GM12878 (cell line): Measurements from ENCODE around the gene ABCC3. TPM values are rescaled to one million over a fixed set of nuclear protein-coding genes. Genes with fewer than 3 reads are reported as not detected.

Experiments used
- ATAC-seq: fragments of 200-7000 bp; cut with Tn5 transposase; 3 replicates; pipeline ENCODE4 v1.9.1; 2020; ENCODE audit warnings: mild to moderate bottlenecking, moderate library complexity
- BruUV-seq: library from RNA; stranded (reverse); fragments of 400-500 nt; replicated peaks from 2 replicates; lab custom pipeline; 2021; lab: Mats Ljungman, UMichigan
- CTCF ChIA-PET: fragments of 300-600 bp; sonication (Branson Sonifier 250); formaldehyde crosslinking; extraction: SDS; loops from one replicate; lab custom pipeline; 2021; ENCODE audit warnings: inconsistent platforms; lab: Yijun Ruan, JAX
- POLR2A ChIA-PET: fragments of 350-600 bp; formaldehyde crosslinking; extraction: SDS; loops from one replicate; lab custom pipeline; 2021; ENCODE audit warnings: inconsistent platforms; lab: Charles Lee
- RAD21 ChIA-PET: fragments of 300-600 bp; sonication (Branson Sonifier 250); formaldehyde crosslinking; loops from one replicate; lab custom pipeline; 2023; ENCODE audit warnings: antibody characterized with exemption; ENCODE audit not compliant: unreplicated experiment; lab: Charles Lee
- SMC1A ChIA-PET: fragments of 300-600 bp; sonication (Branson Sonifier 250); formaldehyde crosslinking; loops from one replicate; lab custom pipeline; 2023; ENCODE audit not compliant: unreplicated experiment, uncharacterized antibody; lab: Charles Lee
- DNase-seq: peaks from one replicate; pipeline ENCODE4 v3.0.0-alpha.2; 2011; ENCODE audit warnings: low read depth, low spot score
- FAIRE-seq: peaks from 3 replicates; lab custom pipeline; 2011; peaks lifted over from hg19 to GRCh38; lab: Jason Lieb, UNC
- H2AFZ ChIP-seq: 2 replicates; pipeline ENCODE4 v1.6.0; 2011; ENCODE audit warnings: low read depth, low read length, control low read depth; ENCODE audit not compliant: control insufficient read depth
- H3K27ac ChIP-seq: 2 replicates; pipeline ENCODE4 v1.5.1; 2011; ENCODE audit warnings: control low read depth; ENCODE audit not compliant: control insufficient read depth, insufficient read depth
- H3K27me3 ChIP-seq, 2 experiments: replicated peaks in 1 of 2; 2 replicates each; pipeline versions ENCODE4 v1.6.0 to v1.6.1; 2011; ENCODE audit warnings: low read length in 1 of 2; ENCODE audit not compliant: control insufficient read depth in 2 of 2, insufficient read depth in 2 of 2
- H3K36me3 ChIP-seq, 2 experiments: 2 replicates each; pipeline ENCODE4 v1.5.1; 2011; ENCODE audit warnings: low read length in 1 of 2; ENCODE audit not compliant: control insufficient read depth in 2 of 2, insufficient read depth in 2 of 2
- H3K4me1 ChIP-seq: 2 replicates; pipeline ENCODE4 v1.6.1; 2011; ENCODE audit warnings: mild to moderate bottlenecking, low read length, moderate library complexity, mixed read lengths; ENCODE audit not compliant: control insufficient read depth, insufficient read depth
- H3K4me2 ChIP-seq: 2 replicates; pipeline ENCODE4 v1.6.0; 2011; ENCODE audit warnings: control low read depth; ENCODE audit not compliant: control insufficient read depth, insufficient read depth
- H3K4me3 ChIP-seq: fragments of 200-600 bp; sonication (generic); 2 replicates; pipeline ENCODE4 v1.5.1; 2016
- H3K79me2 ChIP-seq: 2 replicates; pipeline ENCODE4 v1.6.0; 2011; ENCODE audit warnings: low read length; ENCODE audit not compliant: control insufficient read depth, insufficient read depth
- H3K9ac ChIP-seq: 2 replicates; pipeline ENCODE4 v1.8.0; 2011; ENCODE audit warnings: low read length, control low read depth, mixed read lengths; ENCODE audit not compliant: control insufficient read depth, insufficient read depth
- H3K9me3 ChIP-seq: replicated peaks from 3 replicates; pipeline ENCODE4 v1.5.1; 2011; ENCODE audit warnings: mild to moderate bottlenecking, low read length; ENCODE audit not compliant: control insufficient read depth, insufficient read depth
- H4K20me1 ChIP-seq: 2 replicates; pipeline ENCODE4 v1.6.0; 2011; ENCODE audit not compliant: control insufficient read depth, insufficient read depth
- CEBPB ChIP-seq, 2 experiments: fragments of 150-350 bp in 1 of 2; IDR thresholded peaks; 2 replicates each; pipeline ENCODE4 v1.6.1; 2012 to 2014; ENCODE audit warnings: low read depth in 2 of 2, low read length in 2 of 2, borderline replicate concordance in 1 of 2, inconsistent platforms in 1 of 2
- PAX8 ChIP-seq: fragments of 450-650 bp; IDR thresholded peaks from 2 replicates; pipeline ENCODE4 v1.6.1; 2017; ENCODE audit warnings: mild to moderate bottlenecking, moderate library complexity
- TBL1XR1 ChIP-seq: IDR thresholded peaks from 2 replicates; pipeline ENCODE4 v1.6.1; 2012; ENCODE audit warnings: low read depth, low read length, improper control_type of control experiment
- ZSCAN29 ChIP-seq: fragments of 450-650 bp; IDR thresholded peaks from 2 replicates; pipeline ENCODE4 v1.6.1; 2017; ENCODE audit warnings: mild to moderate bottlenecking, moderate library complexity
- WGBS: methylation state at CpG from one replicate; pipeline ENCODE4 v1.1.6; 2016; ENCODE audit warnings: low lambda C conversion rate; ENCODE audit not compliant: insufficient replicate concordance, insufficient coverage; ENCODE audit errors: missing lambda C conversion rate; 5-methylcytosine and 5-hydroxymethylcytosine counted together
- in situ Hi-C: fragments of 300-500 bp; cut with MboI; formaldehyde crosslinking; loops from 9 replicates; pipeline ENCODE4 v1.14.3; 2018; ENCODE audit warnings: mixed read lengths
- intact Hi-C: fragments of 100-400 bp; cut with micrococcal nuclease; formaldehyde crosslinking; loops from one replicate; pipeline ENCODE4 v1.14.2; 2022; ENCODE audit not compliant: unreplicated experiment
- polyA plus RNA-seq, 11 experiments: library from polyadenylated mRNA; depleted of rRNA in 4 of 11; unstranded in 6 of 11; stranded (reverse) in 5 of 11; fragments of >200 nt; fragmentation: Nextera tagmentation in 4 of 11; fragmentation: Illumina TruSeq in 1 of 11; extraction: Ambion mirVana in 4 of 11; extraction: Trizol in 1 of 11; gene quantifications; 1 replicate in 1 of 11; 2 replicates in 10 of 11; pipeline versions ENCODE4 v1.2.1 to v1.2.3, GENCODE V29; 2011 to 2016; ENCODE audit warnings: inconsistent platforms in 2 of 11, missing spikeins in 2 of 11, low read depth in 1 of 11
- total RNA-seq, 4 experiments: library from RNA; depleted of rRNA in 3 of 4; stranded (reverse); fragments of >200 nt in 3 of 4; fragmentation: Illumina TruSeq in 1 of 4; extraction: Trizol in 1 of 4; gene quantifications; 2 replicates each; pipeline versions ENCODE4 v1.2.1 to v1.2.3, GENCODE V29; 2013 to 2021
- TF ChIP-seq, protein P1 (sequence below): IDR thresholded peaks from 2 replicates; pipeline ENCODE4 v1.6.1; 2011; ENCODE audit warnings: mild to moderate bottlenecking, low read depth, low read length, moderate library complexity; ENCODE audit not compliant: insufficient replicate concordance
- TF ChIP-seq, protein P2 (sequence below): IDR thresholded peaks from 2 replicates; pipeline ENCODE4 v1.6.1; 2012; ENCODE audit warnings: low read depth, low read length, improper control_type of control experiment

ABCC3 gene
- total and polyA plus RNA-seq, 10 of the 15 experiments (the other 5 are each of a cell fraction or from before 2014, with no cell fraction given): 0.21 to 2.3 (median 0.71) TPM; not detected in 6

DNA sequence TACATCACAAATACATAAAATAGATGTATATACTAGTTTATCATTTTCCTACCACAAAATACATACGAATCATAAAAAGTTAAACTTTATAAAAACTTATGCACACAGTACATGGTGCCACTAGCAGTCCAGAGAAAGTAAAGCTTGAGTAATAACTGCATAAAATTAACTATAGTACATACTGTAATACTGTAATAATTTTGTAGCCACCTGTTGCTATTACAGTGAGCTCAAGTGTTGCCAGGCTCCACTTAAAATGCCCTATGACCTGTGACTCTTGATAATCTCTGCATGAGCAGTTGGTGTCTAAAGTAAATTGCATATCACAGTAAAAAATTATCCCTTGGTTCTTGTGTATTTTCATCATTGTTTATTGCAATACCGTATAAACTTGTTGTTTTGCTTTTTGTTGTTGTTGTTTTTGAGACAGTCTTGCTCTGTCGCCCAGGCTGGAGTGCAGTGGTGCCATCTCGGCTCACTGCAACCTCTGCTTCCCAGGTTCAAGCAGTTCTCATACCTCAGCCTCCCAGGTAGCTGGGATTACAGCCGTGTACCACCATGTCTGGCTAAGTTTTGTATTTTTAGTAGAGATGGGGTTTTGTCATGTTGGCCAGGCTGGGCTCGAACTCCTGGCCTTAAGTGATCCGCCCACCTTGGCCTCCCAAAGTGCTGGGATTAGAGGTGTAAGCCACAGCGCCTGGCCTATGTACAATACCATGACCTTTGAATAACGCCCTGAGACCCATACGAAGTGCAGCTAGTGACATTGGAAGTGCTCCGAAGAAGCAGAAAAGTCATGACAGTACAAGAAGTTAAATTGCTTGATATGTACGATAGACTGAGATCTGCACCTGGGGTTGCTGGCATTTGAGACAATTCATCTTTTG lies 91.3 kb downstream of the ABCC3 start (continued):
- TF ChIP-seq PAX8: no peak
- no peak for TF ChIP-seq CEBPB (IDR thresholded peaks at IDR 0.05; ENCODE audit: borderline replicate concordance in 1 of 2, low read depth in 2 of 2, low read length in 2 of 2)
- TF ChIP-seq ZSCAN29: no peak

DNA sequence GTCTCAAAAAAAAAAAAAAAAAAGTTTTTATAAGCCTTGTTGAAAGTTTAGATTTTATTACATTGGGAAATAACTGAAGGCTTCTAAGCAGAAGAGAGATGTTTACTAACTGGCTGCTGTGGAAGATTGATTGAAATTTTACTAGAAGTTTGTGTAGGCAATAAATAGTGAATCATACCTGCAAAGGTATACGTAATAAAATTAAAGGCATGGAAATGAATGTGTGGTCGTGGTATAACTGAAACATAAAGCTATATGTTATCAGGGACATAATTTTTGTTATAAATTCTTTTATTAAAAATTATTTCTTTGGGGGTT lies 93.4 kb downstream of the ABCC3 start:
- no TSS peak for BruUV-seq
- RAD21 ChIA-PET: interaction anchor here (0.7 kb wide), 1 partner anchor 186 kb away, joined by 3 read pairs; no protein-coding TSS in a partner anchor

More for the DNA sequence above, 93.4 kb downstream of the ABCC3 start:
- H3K79me2 ChIP-seq: peaks cover 95% of the 10 kb centered on the region
- no peak overlapping the region for H3K27ac ChIP-seq
- no peak overlapping the region for H3K4me2 ChIP-seq
- H3K9me3 ChIP-seq: no peaks in the 10 kb centered on the region
- intact Hi-C loops: no loop called here
- no peaks in the 10 kb centered on the region for H3K4me1 ChIP-seq
- in situ Hi-C loops: no loop called here
- H2AFZ ChIP-seq: no peak overlapping the region
- peaks cover 15% of the 10 kb centered on the region; the same call in 1 of the 2 replicates for H4K20me1 ChIP-seq
- no peak for TF ChIP-seq TBL1XR1
- TF ChIP-seq, protein P1, sequence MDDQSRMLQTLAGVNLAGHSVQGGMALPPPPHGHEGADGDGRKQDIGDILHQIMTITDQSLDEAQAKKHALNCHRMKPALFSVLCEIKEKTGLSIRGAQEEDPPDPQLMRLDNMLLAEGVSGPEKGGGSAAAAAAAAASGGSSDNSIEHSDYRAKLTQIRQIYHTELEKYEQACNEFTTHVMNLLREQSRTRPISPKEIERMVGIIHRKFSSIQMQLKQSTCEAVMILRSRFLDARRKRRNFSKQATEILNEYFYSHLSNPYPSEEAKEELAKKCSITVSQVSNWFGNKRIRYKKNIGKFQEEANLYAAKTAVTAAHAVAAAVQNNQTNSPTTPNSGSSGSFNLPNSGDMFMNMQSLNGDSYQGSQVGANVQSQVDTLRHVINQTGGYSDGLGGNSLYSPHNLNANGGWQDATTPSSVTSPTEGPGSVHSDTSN: no peak
- TF ChIP-seq, protein P2, sequence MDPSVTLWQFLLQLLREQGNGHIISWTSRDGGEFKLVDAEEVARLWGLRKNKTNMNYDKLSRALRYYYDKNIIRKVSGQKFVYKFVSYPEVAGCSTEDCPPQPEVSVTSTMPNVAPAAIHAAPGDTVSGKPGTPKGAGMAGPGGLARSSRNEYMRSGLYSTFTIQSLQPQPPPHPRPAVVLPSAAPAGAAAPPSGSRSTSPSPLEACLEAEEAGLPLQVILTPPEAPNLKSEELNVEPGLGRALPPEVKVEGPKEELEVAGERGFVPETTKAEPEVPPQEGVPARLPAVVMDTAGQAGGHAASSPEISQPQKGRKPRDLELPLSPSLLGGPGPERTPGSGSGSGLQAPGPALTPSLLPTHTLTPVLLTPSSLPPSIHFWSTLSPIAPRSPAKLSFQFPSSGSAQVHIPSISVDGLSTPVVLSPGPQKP: no peak
- ATAC-seq (no peak), FAIRE-seq (no peak), DNase-seq (no peak)
- ChIA-PET SMC1A (no interaction called here), POLR2A (no interaction called here), CTCF (interaction anchor here (0.6 kb wide), 1 partner anchor 612 kb away, joined by 3 read pairs; no protein-coding TSS in a partner anchor)
- no peaks in the 10 kb centered on the region for H3K27me3 ChIP-seq
- no peak overlapping the region for H3K4me3 ChIP-seq
- H3K9ac ChIP-seq: no peak overlapping the region
- H3K36me3 ChIP-seq: peaks cover 0 to 2% of the 10 kb centered on the region in 2 experiments; a peak in 3 of 4 replicates
- WGBS: 68% methylated on average over 2 of the region's 2 CpGs
